GM03348 (cell line): Measurements from ENCODE around the gene LRCH3.

Experiments
- DNase-seq: peaks from one replicate; pipeline ENCODE4 v3.0.0; 2012; ENCODE audit warnings: low spot score

The LRCH3 gene

DNA sequence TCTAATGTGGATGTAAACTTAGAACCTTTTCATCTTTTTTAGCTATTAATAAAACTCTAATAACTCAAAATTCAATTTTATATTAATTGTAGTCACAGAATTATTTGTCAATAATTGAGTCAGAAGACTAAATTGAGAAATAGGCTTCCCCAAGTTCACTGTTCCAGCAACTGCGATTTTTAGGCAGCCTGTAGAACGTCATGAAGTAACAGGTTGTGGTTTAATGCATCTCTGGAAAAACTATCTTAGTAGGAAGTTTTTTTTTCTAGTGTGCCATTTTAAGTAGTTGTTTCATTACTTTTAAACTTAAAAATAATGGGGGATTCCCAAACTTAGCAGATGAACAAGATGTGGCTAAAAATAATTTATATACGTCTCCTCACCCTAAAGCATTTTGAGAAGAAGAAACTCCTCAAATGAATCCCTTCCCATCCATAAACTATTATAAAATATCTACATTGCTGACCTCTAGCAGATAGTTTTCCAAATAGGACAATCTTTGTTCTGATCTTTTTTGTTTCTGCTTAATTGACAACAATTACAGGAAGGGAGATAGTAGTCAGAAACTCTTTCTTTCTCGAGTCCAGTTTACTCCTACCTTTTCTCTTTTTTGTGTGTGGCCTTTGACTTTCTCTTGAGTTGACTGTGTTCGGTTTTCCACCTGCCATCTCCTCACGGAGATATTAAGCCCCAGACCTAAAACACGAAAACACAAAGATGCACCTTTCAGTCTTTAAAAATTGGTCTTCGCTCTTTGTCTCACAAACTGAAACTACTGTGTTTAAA is 43.1 kb downstream of the LRCH3 start:
- no peak for DNase-seq

- no peak for DNase-seq
These were observed 44.5 kb downstream of the LRCH3 start for GRCh38 chr3:197835509-197835908.

- DNase-seq: no peak
These were observed 45.2 kb downstream of the LRCH3 start for GRCh38 chr3:197836244-197836643.

GRCh38 chr3:197837282-197837681 is 46.2 kb downstream of the LRCH3 start:
- no peak for DNase-seq

- DNase-seq: no peak
These were observed 50.7 kb downstream of the LRCH3 start for GRCh38 chr3:197841789-197842188.

DNA sequence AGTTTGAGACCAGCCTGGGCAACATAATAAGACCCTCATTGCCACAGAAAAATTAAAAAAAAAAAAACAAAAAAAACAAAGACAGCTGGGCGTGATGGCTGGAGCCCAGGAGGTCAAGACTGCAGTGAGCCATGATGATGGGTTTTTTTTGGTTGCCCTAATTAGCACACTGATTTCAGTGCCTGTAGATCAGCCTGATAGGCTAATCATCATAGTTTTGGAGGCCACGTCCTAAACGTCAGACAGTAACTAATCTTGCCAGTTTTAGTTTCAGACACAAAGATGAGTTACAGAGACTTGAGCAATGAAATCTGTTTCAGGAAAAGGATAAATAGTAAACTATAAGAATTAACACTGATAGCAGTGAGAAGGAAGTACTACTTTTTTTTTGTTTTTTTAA is 55.4 kb downstream of the LRCH3 start:
- DNase-seq: no peak

GRCh38 chr3:197847866-197848401 is 56.9 kb downstream of the LRCH3 start:
- peak; percentile 38 for DNase-seq

DNA sequence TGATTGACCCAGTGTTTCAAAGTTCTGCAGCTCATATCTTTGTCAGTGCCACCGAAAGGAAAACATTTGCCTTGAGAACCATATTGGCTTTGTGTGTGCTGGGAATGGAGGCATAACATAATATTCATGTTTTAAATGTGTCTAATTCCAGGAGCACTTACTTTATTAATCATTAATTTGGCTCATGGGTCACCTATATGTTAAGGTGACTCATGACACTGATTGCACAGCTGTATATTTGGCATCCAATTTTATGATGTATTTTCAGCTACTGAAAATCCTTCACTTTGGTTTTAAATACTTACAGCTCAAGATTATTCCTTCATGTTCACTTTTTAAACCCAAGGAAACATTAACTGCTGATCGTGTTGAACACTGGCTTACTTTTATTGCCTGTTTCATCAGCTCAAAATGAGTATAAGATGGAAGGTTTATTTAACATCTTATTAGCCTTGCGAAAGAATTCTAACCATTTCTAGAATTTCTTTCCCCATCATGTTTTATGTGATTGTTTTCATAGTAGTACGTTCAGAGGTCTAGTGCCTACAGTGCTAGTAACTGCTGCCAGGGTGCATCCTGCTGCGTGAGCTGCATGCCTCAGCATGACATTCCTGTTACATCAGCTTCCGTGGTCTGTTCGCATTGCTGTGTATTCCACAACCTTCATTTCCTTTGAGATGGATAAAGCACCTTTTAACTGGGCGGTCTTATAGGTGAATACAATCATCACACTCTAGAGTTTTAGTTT is 63.7 kb downstream of the LRCH3 start:
- DNase-seq: peak; percentile 13

- DNase-seq: no peak
These were observed 64.5 kb downstream of the LRCH3 start for GRCh38 chr3:197855571-197855970.

GRCh38 chr3:197856199-197856816 is 65.3 kb downstream of the LRCH3 start:
- DNase-seq: no peak

GRCh38 chr3:197858133-197858532 is 67.1 kb downstream of the LRCH3 start:
- DNase-seq: no peak

GRCh38 chr3:197858598-197858997 is 67.5 kb downstream of the LRCH3 start:
- DNase-seq: no peak

DNA sequence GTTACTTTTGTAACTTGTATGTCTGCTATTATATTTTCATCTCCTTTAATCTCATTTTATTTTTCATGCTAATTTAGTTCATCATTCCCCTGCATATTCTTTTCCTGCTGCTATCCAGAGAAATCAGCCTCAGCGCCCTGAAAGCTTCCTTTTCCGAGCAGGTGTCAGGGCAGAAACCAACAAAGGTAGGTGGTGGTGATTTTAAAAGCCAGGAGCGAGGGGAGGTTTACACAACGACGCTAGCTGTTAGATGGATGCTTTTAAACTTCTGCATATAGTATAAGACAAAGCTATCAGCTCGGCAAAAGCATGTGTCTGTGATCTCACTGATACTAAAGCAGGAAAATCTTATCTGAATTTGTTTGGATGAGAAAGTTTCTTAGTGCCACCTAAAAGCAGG is 75.0 kb downstream of the LRCH3 start:
- no peak for DNase-seq

GRCh38 chr3:197873329-197873728 is 82.3 kb downstream of the LRCH3 start:
- no peak for DNase-seq

DNA sequence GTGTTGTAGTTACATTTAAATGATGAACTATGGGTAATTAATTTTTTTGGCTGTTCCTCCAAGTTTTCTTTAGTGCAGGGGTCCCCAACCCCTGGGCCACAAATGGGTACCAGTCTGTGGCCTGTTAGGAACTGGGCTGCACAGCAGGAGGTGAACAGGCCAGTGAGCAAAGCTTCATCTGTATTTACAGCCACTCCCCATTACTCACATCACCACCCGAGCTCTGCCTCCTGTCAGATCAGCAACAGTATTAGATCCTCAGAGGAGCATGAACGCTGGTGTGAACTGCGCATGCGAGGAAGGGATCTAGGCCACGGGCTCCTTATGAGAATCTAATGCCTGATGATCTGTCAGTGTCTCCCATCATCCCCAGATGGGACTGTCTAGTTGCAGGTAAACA is 83.0 kb downstream of the LRCH3 start:
- DNase-seq: no peak

- DNase-seq: no peak
These were observed 83.6 kb downstream of the LRCH3 start for GRCh38 chr3:197874653-197875052.

- DNase-seq: no peak
These were observed 86.8 kb downstream of the LRCH3 start for GRCh38 chr3:197877902-197878301.

GRCh38 chr3:197878427-197878826 is 87.4 kb downstream of the LRCH3 start:
- no peak for DNase-seq

DNA sequence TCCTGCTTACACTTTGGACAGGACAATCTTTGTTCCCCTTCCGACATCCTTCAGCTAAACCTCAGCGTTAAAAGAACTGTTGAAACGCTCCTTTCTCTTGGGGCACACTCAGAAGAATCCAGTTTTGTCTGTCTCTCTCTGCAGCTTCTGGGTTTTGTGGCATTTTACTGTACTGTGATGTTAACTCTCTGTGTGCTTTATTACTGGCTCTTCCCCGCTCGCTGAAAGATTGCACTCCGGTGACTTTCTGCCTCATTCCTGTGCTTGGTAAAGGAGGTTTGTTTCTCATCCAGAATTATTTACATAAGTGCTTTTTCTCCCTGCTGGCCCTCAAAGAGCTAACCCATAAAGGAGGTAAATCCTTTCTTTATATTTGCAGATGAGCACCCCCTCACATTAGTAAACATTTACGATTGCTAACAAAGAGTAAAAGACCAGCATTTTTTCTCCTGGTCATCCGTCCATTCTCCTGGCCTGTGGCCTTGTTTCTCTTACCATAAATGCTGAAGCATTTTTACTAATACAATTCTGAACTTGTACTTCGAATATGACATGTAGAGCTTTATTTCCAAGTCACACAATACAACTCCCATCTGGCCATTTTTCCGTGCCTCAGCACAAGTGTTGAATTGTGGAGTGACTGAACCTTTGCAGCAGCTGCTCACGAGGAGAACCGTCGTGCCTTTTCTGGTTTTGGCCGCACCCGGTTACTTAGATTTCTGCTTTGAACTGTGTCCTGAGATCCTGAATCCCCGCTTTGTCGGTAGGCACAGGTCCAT is 89.6 kb downstream of the LRCH3 start:
- DNase-seq: no peak

DNA sequence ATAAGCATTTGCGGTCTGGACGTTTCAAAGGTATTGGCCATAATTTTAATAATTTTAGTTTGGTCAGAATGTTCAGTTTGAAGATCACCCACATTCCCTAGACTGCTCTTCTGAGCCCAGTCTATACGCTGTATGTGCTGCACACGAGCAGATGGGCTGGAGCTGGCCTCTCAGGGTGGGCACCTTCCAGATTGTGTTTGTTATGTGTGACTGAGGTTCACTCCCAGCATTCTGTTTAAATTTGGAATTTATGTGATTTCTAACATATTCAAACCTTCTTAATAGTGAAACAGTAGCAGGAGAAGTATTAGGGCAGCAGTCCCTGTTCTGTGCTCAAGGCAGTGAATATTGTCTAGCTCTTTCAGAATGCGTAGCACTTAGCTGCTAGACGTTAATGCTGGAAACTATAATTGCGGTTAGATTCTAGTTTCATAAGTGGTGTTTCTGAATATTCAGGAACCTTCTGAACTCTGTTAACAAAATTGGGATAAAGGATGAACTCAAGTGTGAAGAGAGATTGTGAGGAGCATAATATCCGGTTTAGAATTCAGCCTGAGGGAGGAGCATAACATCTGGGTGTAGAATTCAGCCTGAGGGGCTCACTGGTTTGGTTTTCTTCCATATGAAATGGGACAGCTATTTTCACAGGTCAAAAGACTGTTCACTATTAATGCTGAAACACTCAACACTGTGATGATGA is 90.4 kb downstream of the LRCH3 start:
- no peak for DNase-seq

GRCh38 chr3:197881970-197882338 is 90.9 kb downstream of the LRCH3 start:
- DNase-seq: no peak

DNA sequence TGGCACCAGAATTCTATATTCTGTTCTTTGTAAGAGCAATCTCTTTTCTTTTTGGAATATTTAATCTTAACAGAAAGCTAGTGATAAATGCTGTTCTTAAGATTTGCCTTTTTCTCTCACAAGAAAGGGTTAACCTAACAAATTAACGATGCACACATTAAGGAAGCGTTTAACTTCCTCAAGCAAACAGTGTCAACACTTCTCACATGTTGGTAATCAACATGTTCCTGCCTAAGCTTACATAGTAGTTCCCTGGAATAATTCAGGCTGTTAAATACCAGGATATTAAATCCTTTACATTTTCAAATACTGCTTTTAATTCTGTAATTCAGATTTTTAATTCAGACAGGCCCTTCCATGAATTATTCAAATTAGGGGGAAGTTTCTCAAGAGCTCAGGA is 91.5 kb downstream of the LRCH3 start:
- no peak for DNase-seq
